Upper lobe of left lung (tissue), 4 donors: ENCODE results near the gene NT5DC4.

Experiments
- EP300 ChIP-seq, 4 donors: sonication (generic); formaldehyde crosslinking; IDR thresholded peaks; one replicate each; pipeline ENCODE4 v1.5.1; 2017; ENCODE audit warnings: antibody characterized with exemption in 4 of 4, control low read depth in 2 of 4
- POLR2AphosphoS5 ChIP-seq, 2 donors: sonication (generic); formaldehyde crosslinking; IDR thresholded peaks; one replicate each; pipeline ENCODE4 v1.5.1; 2017; ENCODE audit warnings: antibody characterized with exemption in 2 of 2

DNA sequence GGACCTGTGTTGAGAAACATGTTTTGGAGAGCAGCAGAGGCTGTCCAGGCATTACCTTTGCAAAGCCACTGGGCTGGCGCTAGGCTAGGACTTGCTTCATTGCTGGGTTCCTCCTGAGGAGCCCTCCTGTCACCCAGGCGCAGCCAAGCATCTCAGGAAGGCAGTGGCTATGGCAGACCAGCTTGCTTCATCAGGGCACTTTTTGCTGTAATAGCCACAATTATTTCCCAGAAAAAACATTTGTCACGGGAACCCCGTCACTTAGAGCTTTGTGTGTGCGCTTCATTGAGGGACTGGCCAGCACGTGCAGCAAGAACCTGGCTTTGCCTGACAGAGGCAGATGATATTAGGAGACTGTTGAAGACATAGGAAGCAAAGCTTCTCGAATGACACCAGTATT lies 38.7 kb upstream of the NT5DC4 start:
- TF ChIP-seq POLR2AphosphoS5 (IDR thresholded peaks at IDR 0.05) (no peak), EP300 (IDR thresholded peaks at IDR 0.05) (no peak)
